ENCODE results near the gene OPCML. TPM values are rescaled to one million over a fixed set of nuclear protein-coding genes. Genes with fewer than 3 reads are reported as not detected.

The OPCML gene
- total RNA-seq, 1 experiment from 2014 or later: not detected

GRCh38 chr11:133147625-133148024 is 384.7 kb downstream of the OPCML start:
- Histone ChIP-seq H3K9me3 (ENCODE audit: insufficient read depth, low read depth) (no peaks in the 10 kb centered on the region), H3K27ac (no peak overlapping the region), H3K4me3 (no peak overlapping the region), H3K9me2 (ENCODE audit: insufficient read depth) (no peaks in the 10 kb centered on the region), H3K79me2 (ENCODE audit: low read depth) (no peaks in the 10 kb centered on the region), H3F3A (ENCODE audit: insufficient read depth, low read depth) (no peaks in the 10 kb centered on the region), H3K4me1 (replicated peaks; ENCODE audit: insufficient read depth) (no peaks in the 10 kb centered on the region), H2AFZ (no peak overlapping the region), H3K4me2 (no peak overlapping the region), H3K36me3 (ENCODE audit: low read depth) (no peaks in the 10 kb centered on the region), H4K20me1 (ENCODE audit: insufficient read depth) (no peaks in the 10 kb centered on the region), H3K27me3 (ENCODE audit: insufficient read depth, low read depth) (peaks cover 45% of the 10 kb centered on the region; the same call in 1 of the 2 replicates)
- no peak for DNase-seq
- intact Hi-C loops (cut with micrococcal nuclease; ENCODE audit: unreplicated experiment): no loop called here
- POLR2A ChIA-PET (ENCODE audit: unreplicated experiment): no interaction called here
- CTCF ChIA-PET: no interaction called here
- BruUV-seq (replicated peaks): no TSS peak
- TF ChIP-seq CTCF (conservative IDR thresholded peaks at IDR 0.05): no peak
- no peak for TF ChIP-seq EZH2 (IDR thresholded peaks at IDR 0.05; ENCODE audit: low read depth)

GRCh38 chr11:133146697-133147306 is 385.5 kb downstream of the OPCML start:
- no peak for DNase-seq
- TF ChIP-seq CTCF (conservative IDR thresholded peaks at IDR 0.05) (no peak), EZH2 (IDR thresholded peaks at IDR 0.05; ENCODE audit: low read depth) (no peak)
- no peaks in the 10 kb centered on the region for H4K20me1 ChIP-seq (ENCODE audit: insufficient read depth)
- no peak overlapping the region for H3K4me2 ChIP-seq
- no TSS peak for BruUV-seq (replicated peaks)
- peaks cover 39% of the 10 kb centered on the region; the same call in 1 of the 2 replicates for H3K27me3 ChIP-seq (ENCODE audit: insufficient read depth, low read depth)
- no peaks in the 10 kb centered on the region for H3K79me2 ChIP-seq (ENCODE audit: low read depth)
- no peaks in the 10 kb centered on the region for H3K4me1 ChIP-seq (replicated peaks; ENCODE audit: insufficient read depth)
- POLR2A ChIA-PET (ENCODE audit: unreplicated experiment): no interaction called here
- H3K27ac ChIP-seq: no peak overlapping the region
- CTCF ChIA-PET: no interaction called here
- intact Hi-C loops (cut with micrococcal nuclease; ENCODE audit: unreplicated experiment): no loop called here
- no peaks in the 10 kb centered on the region for H3K36me3 ChIP-seq (ENCODE audit: low read depth)
- no peaks in the 10 kb centered on the region for H3K9me3 ChIP-seq (ENCODE audit: insufficient read depth, low read depth)
- H2AFZ ChIP-seq: no peak overlapping the region
- no peaks in the 10 kb centered on the region for H3F3A ChIP-seq (ENCODE audit: insufficient read depth, low read depth)
- no peak overlapping the region for H3K4me3 ChIP-seq
- H3K9me2 ChIP-seq (ENCODE audit: insufficient read depth): no peaks in the 10 kb centered on the region

- Histone ChIP-seq H3K4me3 (no peak overlapping the region), H3F3A (ENCODE audit: insufficient read depth, low read depth) (no peaks in the 10 kb centered on the region), H3K79me2 (ENCODE audit: low read depth) (no peaks in the 10 kb centered on the region), H3K9me3 (ENCODE audit: insufficient read depth, low read depth) (no peaks in the 10 kb centered on the region), H3K4me2 (no peak overlapping the region), H4K20me1 (ENCODE audit: insufficient read depth) (no peaks in the 10 kb centered on the region), H3K9me2 (ENCODE audit: insufficient read depth) (no peaks in the 10 kb centered on the region), H3K4me1 (replicated peaks; ENCODE audit: insufficient read depth) (no peaks in the 10 kb centered on the region), H3K27me3 (ENCODE audit: insufficient read depth, low read depth) (no peaks in the 10 kb centered on the region), H3K27ac (no peak overlapping the region), H2AFZ (no peak overlapping the region), H3K36me3 (ENCODE audit: low read depth) (no peaks in the 10 kb centered on the region)
- no TSS peak for BruUV-seq (replicated peaks)
- ChIA-PET CTCF (no interaction called here), POLR2A (ENCODE audit: unreplicated experiment) (no interaction called here)
- intact Hi-C loops (cut with micrococcal nuclease; ENCODE audit: unreplicated experiment): no loop called here
- DNase-seq: no peak
- TF ChIP-seq CTCF (conservative IDR thresholded peaks at IDR 0.05): no peak
- no peak for TF ChIP-seq EZH2 (IDR thresholded peaks at IDR 0.05; ENCODE audit: low read depth)
Measured at GRCh38 chr11:133137939-133138338, 394.4 kb downstream of the OPCML start.

All from PC-9 (cell line).